GM21529 (cell line): Measurements from ENCODE around the gene SLC22A17.

ENCODE experiments used
- ATAC-seq: cut with Tn5 transposase; IDR thresholded peaks from one replicate; pipeline ENCODE4 v1.9.1; 2021; ENCODE audit not compliant: unreplicated experiment

The SLC22A17 gene

GRCh38 chr14:23382276-23382675, 29.6 kb upstream of the SLC22A17 start:
- ATAC-seq: no peak

- ATAC-seq: no peak
Observed at GRCh38 chr14:23381871-23382270, 29.2 kb upstream of the SLC22A17 start.

GRCh38 chr14:23380976-23381375, 28.3 kb upstream of the SLC22A17 start:
- no peak for ATAC-seq

- no peak for ATAC-seq
Observed at GRCh38 chr14:23380197-23380914, 27.7 kb upstream of the SLC22A17 start.

- ATAC-seq: no peak
Observed at GRCh38 chr14:23379366-23380196, 26.9 kb upstream of the SLC22A17 start.

GRCh38 chr14:23378612-23379220, 26.0 kb upstream of the SLC22A17 start:
- no peak for ATAC-seq

- ATAC-seq: no peak
Observed at GRCh38 chr14:23377573-23378563, 25.2 kb upstream of the SLC22A17 start.

GRCh38 chr14:23377198-23377550, 24.5 kb upstream of the SLC22A17 start:
- no peak for ATAC-seq

- no peak for ATAC-seq
Observed at GRCh38 chr14:23376482-23377197, 24.0 kb upstream of the SLC22A17 start, which contains the start of gene CMTM5. Gene CMTM5, plus strand, starts transcription at chr14:23377046. Its CDS starts 206 bp downstream, at chr14:23377252.

- ATAC-seq: no peak
Observed at GRCh38 chr14:23375527-23376251, 23.0 kb upstream of the SLC22A17 start.

- no peak for ATAC-seq
Observed at GRCh38 chr14:23373041-23373440, 20.4 kb upstream of the SLC22A17 start.

- ATAC-seq: no peak
Observed at GRCh38 chr14:23372509-23372908, 19.8 kb upstream of the SLC22A17 start, which contains the start of gene IL25. Gene IL25, plus strand, starts transcription at chr14:23372809.

- no peak for ATAC-seq
Observed at GRCh38 chr14:23371865-23372264, 19.2 kb upstream of the SLC22A17 start.

GRCh38 chr14:23370221-23370620, 17.5 kb upstream of the SLC22A17 start:
- ATAC-seq: no peak

GRCh38 chr14:23366426-23366921, 13.8 kb upstream of the SLC22A17 start:
- no peak for ATAC-seq

- no peak for ATAC-seq
Observed at GRCh38 chr14:23365732-23366425, 13.2 kb upstream of the SLC22A17 start.

GRCh38 chr14:23365036-23365731, 12.5 kb upstream of the SLC22A17 start, which contains the start of gene EFS:
Gene EFS, minus strand, starts transcription at chr14:23365172. Its CDS starts 147 bp downstream, at chr14:23365025.
- no peak for ATAC-seq
